ENCODE data around the gene PTP4A1.

DNA sequence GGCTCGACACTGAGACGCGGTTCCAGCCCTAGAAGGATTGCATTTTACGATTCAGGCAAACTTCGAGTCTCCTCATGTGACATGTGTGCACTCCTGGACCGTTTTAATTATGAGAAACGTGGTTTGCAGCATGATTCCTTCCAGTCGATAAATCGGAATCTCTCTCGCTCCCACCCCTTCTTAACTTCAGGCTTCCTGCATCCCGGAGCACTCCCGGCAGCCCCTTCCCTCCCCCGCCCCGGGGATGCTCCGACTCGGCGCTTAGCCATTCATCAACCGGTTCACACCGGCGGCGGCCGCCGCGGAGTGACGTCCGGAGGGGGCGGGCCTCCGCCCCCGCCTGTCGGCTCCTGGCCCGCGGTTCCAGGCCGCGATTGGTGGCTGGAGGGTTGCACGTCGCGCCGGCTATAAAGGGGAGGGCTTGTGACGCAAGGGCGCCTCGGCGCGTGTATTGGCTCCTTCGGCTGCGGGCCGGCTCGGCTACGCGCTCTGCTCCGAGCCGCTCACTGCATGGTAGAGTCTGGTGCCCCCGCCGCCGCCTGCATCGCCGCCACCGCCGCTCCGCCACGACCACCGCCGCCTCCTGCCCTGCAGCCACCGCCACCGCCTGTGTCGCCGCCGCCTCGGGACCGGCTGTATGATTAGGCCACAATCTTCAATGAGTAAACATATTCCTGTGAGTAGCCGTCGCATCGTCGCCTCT, at the start of gene PTP4A1, which contains the start of gene LOC128125822:
- peak; percentile 83; the same call in 1 of the 2 replicates for TF ChIP-seq TAF1 (IDR thresholded peaks at IDR 0.05; ENCODE audit: borderline replicate concordance, insufficient read depth, low read length)
- TF ChIP-seq FOXP2 (optimal IDR thresholded peaks at IDR 0.05; ENCODE audit: borderline replicate concordance, extremely low read depth, extremely low read length, insufficient read depth) = peak; percentile 50
- TF ChIP-seq, protein P1, sequence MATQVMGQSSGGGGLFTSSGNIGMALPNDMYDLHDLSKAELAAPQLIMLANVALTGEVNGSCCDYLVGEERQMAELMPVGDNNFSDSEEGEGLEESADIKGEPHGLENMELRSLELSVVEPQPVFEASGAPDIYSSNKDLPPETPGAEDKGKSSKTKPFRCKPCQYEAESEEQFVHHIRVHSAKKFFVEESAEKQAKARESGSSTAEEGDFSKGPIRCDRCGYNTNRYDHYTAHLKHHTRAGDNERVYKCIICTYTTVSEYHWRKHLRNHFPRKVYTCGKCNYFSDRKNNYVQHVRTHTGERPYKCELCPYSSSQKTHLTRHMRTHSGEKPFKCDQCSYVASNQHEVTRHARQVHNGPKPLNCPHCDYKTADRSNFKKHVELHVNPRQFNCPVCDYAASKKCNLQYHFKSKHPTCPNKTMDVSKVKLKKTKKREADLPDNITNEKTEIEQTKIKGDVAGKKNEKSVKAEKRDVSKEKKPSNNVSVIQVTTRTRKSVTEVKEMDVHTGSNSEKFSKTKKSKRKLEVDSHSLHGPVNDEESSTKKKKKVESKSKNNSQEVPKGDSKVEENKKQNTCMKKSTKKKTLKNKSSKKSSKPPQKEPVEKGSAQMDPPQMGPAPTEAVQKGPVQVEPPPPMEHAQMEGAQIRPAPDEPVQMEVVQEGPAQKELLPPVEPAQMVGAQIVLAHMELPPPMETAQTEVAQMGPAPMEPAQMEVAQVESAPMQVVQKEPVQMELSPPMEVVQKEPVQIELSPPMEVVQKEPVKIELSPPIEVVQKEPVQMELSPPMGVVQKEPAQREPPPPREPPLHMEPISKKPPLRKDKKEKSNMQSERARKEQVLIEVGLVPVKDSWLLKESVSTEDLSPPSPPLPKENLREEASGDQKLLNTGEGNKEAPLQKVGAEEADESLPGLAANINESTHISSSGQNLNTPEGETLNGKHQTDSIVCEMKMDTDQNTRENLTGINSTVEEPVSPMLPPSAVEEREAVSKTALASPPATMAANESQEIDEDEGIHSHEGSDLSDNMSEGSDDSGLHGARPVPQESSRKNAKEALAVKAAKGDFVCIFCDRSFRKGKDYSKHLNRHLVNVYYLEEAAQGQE (IDR thresholded peaks at IDR 0.05; ENCODE audit: insufficient read depth in 1 of 2, low read depth in 2 of 2, low read length in 2 of 2) = no peak
- TF ChIP-seq POLR2AphosphoS5 (IDR thresholded peaks at IDR 0.05; ENCODE audit: low read depth, low read length) = peak; percentile 76
